T-helper 22 cell (primary cell): ENCODE results near the gene GIGYF1.
"Not testable (repeated sequence)": the region's sequence is repeated elsewhere in the genome, so short reads cannot be mapped to it uniquely, and the experiment has no call there.

Experiments
- DNase-seq: peaks from one replicate; pipeline ENCODE4 v3.0.0-alpha.2; 2020; ENCODE audit warnings: low read depth

GIGYF1 gene

GRCh38 chr7:100694098-100694745 lies at the start of gene GIGYF1:
Gene GIGYF1, minus strand, starts transcription at chr7:100694250. Its CDS starts 6,012 bp downstream, at chr7:100688238.
- peak; percentile 61 for DNase-seq

- DNase-seq: no peak
Observed at GRCh38 chr7:100739934-100740333, 45.9 kb upstream of the GIGYF1 start.

GRCh38 chr7:100736671-100737070 lies 42.6 kb upstream of the GIGYF1 start:
- DNase-seq: no peak

GRCh38 chr7:100735730-100736129 lies 41.7 kb upstream of the GIGYF1 start:
- DNase-seq: no peak

- DNase-seq: no peak
Observed at GRCh38 chr7:100731937-100732636, 38.0 kb upstream of the GIGYF1 start.

GRCh38 chr7:100730136-100730800 lies 36.2 kb upstream of the GIGYF1 start:
- DNase-seq: no peak

- no peak for DNase-seq
Observed at GRCh38 chr7:100728196-100728595, 34.1 kb upstream of the GIGYF1 start.

- DNase-seq: no peak
Observed at GRCh38 chr7:100726996-100727761, 33.1 kb upstream of the GIGYF1 start.

GRCh38 chr7:100724364-100724763 lies 30.3 kb upstream of the GIGYF1 start:
- DNase-seq: not testable (repeated sequence)

GRCh38 chr7:100723732-100724275 lies 29.8 kb upstream of the GIGYF1 start:
- DNase-seq: no peak

GRCh38 chr7:100722480-100723212 lies 28.6 kb upstream of the GIGYF1 start:
- no peak for DNase-seq

- no peak for DNase-seq
Observed at GRCh38 chr7:100721505-100721812, 27.4 kb upstream of the GIGYF1 start.

- no peak for DNase-seq
Observed at GRCh38 chr7:100720671-100721504, 26.8 kb upstream of the GIGYF1 start.

GRCh38 chr7:100720279-100720670 lies 26.2 kb upstream of the GIGYF1 start, which contains the start of gene EPO:
Gene EPO, plus strand, starts transcription at chr7:100720468. Its CDS starts 513 bp downstream, at chr7:100720981.
- DNase-seq: no peak

GRCh38 chr7:100719523-100720278 lies 25.7 kb upstream of the GIGYF1 start:
- no peak for DNase-seq

GRCh38 chr7:100717073-100717472 lies 23.0 kb upstream of the GIGYF1 start:
- not testable (repeated sequence) for DNase-seq

GRCh38 chr7:100714725-100715124 lies 20.7 kb upstream of the GIGYF1 start:
- no peak for DNase-seq

GRCh38 chr7:100711369-100711768 lies 17.3 kb upstream of the GIGYF1 start:
- no peak for DNase-seq

GRCh38 chr7:100710452-100710851 lies 16.4 kb upstream of the GIGYF1 start:
- no peak for DNase-seq

- no peak for DNase-seq
Observed at GRCh38 chr7:100708395-100708794, 14.3 kb upstream of the GIGYF1 start.
